Measurements from ENCODE around the gene ITSN2. TPM values are rescaled to one million over a fixed set of nuclear protein-coding genes. Genes with fewer than 3 reads are reported as not detected.

Gene ITSN2
- total RNA-seq, 2 donors from 2014 or later, result 12.6 to 16.8 TPM

DNA sequence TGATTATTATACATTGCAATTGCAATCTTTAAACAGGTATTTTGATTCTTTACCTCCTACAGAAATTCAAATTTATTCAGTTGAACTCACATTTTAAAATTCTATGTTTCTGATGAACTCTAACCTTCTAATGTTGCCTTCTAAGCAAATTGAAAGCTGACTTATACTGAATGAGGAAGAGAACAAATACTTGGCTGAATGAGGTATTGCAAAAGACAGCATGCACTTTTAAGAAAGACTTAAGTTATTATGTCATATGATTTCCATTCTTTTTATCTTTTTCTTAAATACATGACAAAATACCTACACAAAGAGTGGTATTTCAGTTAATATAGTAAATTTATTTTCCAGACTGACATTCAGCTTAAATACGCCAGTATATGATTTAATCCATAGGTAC lies 120.8 kb downstream of the ITSN2 start:
- WGBS, 2 experiments (ENCODE audit: insufficient coverage in 1 of 2, insufficient read length in 1 of 2), result 92% methylated on average over 1 of the region's 1 CpG; no CpG with 5 or more reads in 1 of the 2 experiments
- Histone ChIP-seq H3K9me3 (ENCODE audit: control insufficient read depth, low read length) (no peaks in the 10 kb centered on the region), H3K4me1 (ENCODE audit: control insufficient read depth, insufficient read depth, low read length) (no peaks in the 10 kb centered on the region), H3K27me3 (ENCODE audit: control insufficient read depth, insufficient read depth, low read length, poor library complexity, severe bottlenecking) (peaks cover 33% of the 10 kb centered on the region), H3K4me3 (ENCODE audit: low read length) (no peak overlapping the region), H3K36me3 (ENCODE audit: control insufficient read depth, insufficient read depth, low read length) (no peaks in the 10 kb centered on the region), H3K27ac (ENCODE audit: low read depth, low read length) (no peak overlapping the region), H3K9ac (ENCODE audit: extremely low read depth, low read length, poor library complexity, severe bottlenecking) (no peak overlapping the region)
- no peak for TF ChIP-seq CTCF (conservative IDR thresholded peaks at IDR 0.05)
- DNase-seq, result no peak
- H3K9me3 Mint-ChIP-seq, result no peaks in the 10 kb centered on the region
- H3K27me3 Mint-ChIP-seq (ENCODE audit: insufficient read depth), result peaks cover 7% of the 10 kb centered on the region
- H3K4me3 Mint-ChIP-seq, result no peak overlapping the region
- no peak overlapping the region for H3K27ac Mint-ChIP-seq
- peaks cover 15% of the 10 kb centered on the region for H3K4me1 Mint-ChIP-seq
- H3K36me3 Mint-ChIP-seq (ENCODE audit: low read depth), result no peaks in the 10 kb centered on the region

DNA sequence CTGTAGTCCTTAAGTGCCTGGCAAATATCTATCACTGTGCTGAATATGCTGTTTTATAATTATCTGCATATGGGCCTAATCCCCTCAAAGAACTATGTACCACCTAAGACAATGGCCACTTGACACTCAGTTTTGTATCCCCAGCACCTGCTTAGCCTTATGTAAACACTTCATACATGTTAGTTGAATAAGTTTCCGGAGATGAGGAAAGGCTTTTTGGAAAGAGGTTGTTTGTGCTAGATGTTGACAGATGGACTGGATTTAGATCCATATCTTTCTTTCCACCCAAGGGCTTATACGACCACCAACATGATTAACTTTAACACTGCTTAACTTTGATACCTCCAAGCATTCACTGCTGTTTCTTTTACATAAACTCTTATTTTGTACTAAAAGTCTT lies 122.2 kb downstream of the ITSN2 start:
- H3K27ac ChIP-seq (ENCODE audit: low read depth, low read length), result no peak overlapping the region
- H3K4me1 ChIP-seq (ENCODE audit: control insufficient read depth, insufficient read depth, low read length), result no peaks in the 10 kb centered on the region
- no peak overlapping the region for H3K4me3 Mint-ChIP-seq
- no peaks in the 10 kb centered on the region for H3K9me3 ChIP-seq (ENCODE audit: control insufficient read depth, low read length)
- DNase-seq, result no peak
- no peaks in the 10 kb centered on the region for H3K36me3 Mint-ChIP-seq (ENCODE audit: low read depth)
- TF ChIP-seq CTCF (conservative IDR thresholded peaks at IDR 0.05), result no peak
- no peaks in the 10 kb centered on the region for H3K36me3 ChIP-seq (ENCODE audit: control insufficient read depth, insufficient read depth, low read length)
- no peaks in the 10 kb centered on the region for H3K9me3 Mint-ChIP-seq
- no peak overlapping the region for H3K4me3 ChIP-seq (ENCODE audit: low read length)
- H3K9ac ChIP-seq (ENCODE audit: extremely low read depth, low read length, poor library complexity, severe bottlenecking), result no peak overlapping the region
- H3K4me1 Mint-ChIP-seq, result peaks cover 15% of the 10 kb centered on the region
- H3K27me3 Mint-ChIP-seq (ENCODE audit: insufficient read depth), result peaks cover 7% of the 10 kb centered on the region
- peaks cover 37% of the 10 kb centered on the region for H3K27me3 ChIP-seq (ENCODE audit: control insufficient read depth, insufficient read depth, low read length, poor library complexity, severe bottlenecking)
- 67% methylated on average over 2 of the region's 2 CpGs; no CpG with 5 or more reads in 1 of the 2 experiments for WGBS, 2 experiments (ENCODE audit: insufficient coverage in 1 of 2, insufficient read length in 1 of 2)
- H3K27ac Mint-ChIP-seq, result no peak overlapping the region

- peaks cover 44% of the 10 kb centered on the region for H3K27me3 ChIP-seq (ENCODE audit: control insufficient read depth, insufficient read depth, low read length, poor library complexity, severe bottlenecking)
- H3K9me3 Mint-ChIP-seq, result no peaks in the 10 kb centered on the region
- H3K4me1 ChIP-seq (ENCODE audit: control insufficient read depth, insufficient read depth, low read length), result no peaks in the 10 kb centered on the region
- H3K9me3 ChIP-seq (ENCODE audit: control insufficient read depth, low read length), result no peaks in the 10 kb centered on the region
- DNase-seq, result no peak
- H3K9ac ChIP-seq (ENCODE audit: extremely low read depth, low read length, poor library complexity, severe bottlenecking), result no peak overlapping the region
- H3K36me3 Mint-ChIP-seq (ENCODE audit: low read depth), result no peaks in the 10 kb centered on the region
- peaks cover 7% of the 10 kb centered on the region for H3K27me3 Mint-ChIP-seq (ENCODE audit: insufficient read depth)
- no peak overlapping the region for H3K27ac Mint-ChIP-seq
- H3K4me3 ChIP-seq (ENCODE audit: low read length), result no peak overlapping the region
- peaks cover 15% of the 10 kb centered on the region for H3K4me1 Mint-ChIP-seq
- H3K36me3 ChIP-seq (ENCODE audit: control insufficient read depth, insufficient read depth, low read length), result no peaks in the 10 kb centered on the region
- no peak overlapping the region for H3K4me3 Mint-ChIP-seq
- TF ChIP-seq CTCF (conservative IDR thresholded peaks at IDR 0.05), result no peak
- WGBS, 2 experiments (ENCODE audit: insufficient coverage in 1 of 2, insufficient read length in 1 of 2), result 98 to 100% methylated on average over 1 of the region's 1 CpG
- no peak overlapping the region for H3K27ac ChIP-seq (ENCODE audit: low read depth, low read length)
Observed at GRCh38 chr2:24237313-24237712, 123.0 kb downstream of the ITSN2 start.

All from endodermal cell (in vitro differentiated cells).